SK-N-SH (cell line): ENCODE data around the gene ALAS1. TPM values are rescaled to one million over a fixed set of nuclear protein-coding genes. Genes with fewer than 3 reads are reported as not detected.

ENCODE experiments used
- CTCF ChIA-PET: fragments of 300-600, 350-600 bp; formaldehyde crosslinking; extraction: SDS; loops from one replicate; lab custom pipeline; 2021; lab: Yijun Ruan, JAX
- POLR2A ChIA-PET: fragments of 350-600 bp; sonication (Branson Sonifier 250); formaldehyde crosslinking; extraction: SDS; loops from one replicate; lab custom pipeline; 2020; ENCODE audit warnings: antibody characterized with exemption, inconsistent platforms; lab: Yijun Ruan, JAX
- DNase-seq: peaks from one replicate; pipeline ENCODE4 v3.0.0; 2012
- H2AFZ ChIP-seq: fragments of 200-600 bp; sonication (generic); 2 replicates; pipeline ENCODE4 v1.8.1; 2016; ENCODE audit warnings: antibody characterized with exemption, mild to moderate bottlenecking, low read depth
- H3F3A ChIP-seq: fragments of 200-600 bp; sonication (generic); replicated peaks from 2 replicates; pipeline ENCODE3; 2016; ENCODE audit warnings: antibody characterized with exemption, mild to moderate bottlenecking; ENCODE audit not compliant: insufficient read depth
- H3K27ac ChIP-seq, 2 experiments: fragments of 200-500 bp in 1 of 2; fragments of 200-600 bp in 1 of 2; sonication (Bioruptor generic) in 1 of 2; sonication (generic), shearing (Covaris generic) in 1 of 2; 2 replicates each; pipeline versions ENCODE4 v1.5.1 to v1.6.1; 2014 to 2016; ENCODE audit warnings: low read depth in 2 of 2, inconsistent platforms in 1 of 2, low read length in 1 of 2, mild to moderate bottlenecking in 1 of 2, mixed read lengths in 1 of 2
- H3K27me3 ChIP-seq: fragments of 200-600 bp; sonication (generic), shearing (Covaris generic); 2 replicates; pipeline ENCODE4 v1.6.1; 2016; ENCODE audit warnings: mixed run types; ENCODE audit not compliant: insufficient read depth
- H3K36me3 ChIP-seq, 2 experiments: fragments of 200-500 bp in 1 of 2; fragments of 200-600 bp in 1 of 2; sonication (Bioruptor generic) in 1 of 2; sonication (generic) in 1 of 2; replicated peaks in 1 of 2; 2 replicates each; pipeline versions ENCODE3 to v1.5.1; 2014 to 2016; ENCODE audit warnings: low read length in 1 of 2, mild to moderate bottlenecking in 1 of 2; ENCODE audit not compliant: insufficient read depth in 2 of 2, control insufficient read depth in 1 of 2
- H3K4me1 ChIP-seq, 2 experiments: fragments of 200-500 bp in 1 of 2; fragments of 200-600 bp in 1 of 2; sonication (Bioruptor generic) in 1 of 2; sonication (generic), shearing (Covaris generic) in 1 of 2; 2 replicates each; pipeline versions ENCODE4 v1.5.1 to v1.6.1; 2014 to 2016; ENCODE audit warnings: low read depth in 1 of 2, low read length in 1 of 2, mixed run types in 1 of 2; ENCODE audit not compliant: insufficient read depth in 2 of 2, control insufficient read depth in 1 of 2
- H3K4me2 ChIP-seq: fragments of 200-600 bp; sonication (generic), shearing (Covaris generic); 2 replicates; pipeline ENCODE4 v1.6.1; 2017; ENCODE audit warnings: mixed run types
- H3K4me3 ChIP-seq, 2 experiments: fragments of 200-500 bp in 1 of 2; fragments of 200-600 bp in 1 of 2; sonication (Bioruptor generic) in 1 of 2; sonication (generic), shearing (Covaris generic) in 1 of 2; 2 replicates each; pipeline versions ENCODE4 v1.5.1 to v1.8.1; 2014 to 2016; ENCODE audit warnings: low read depth in 2 of 2, inconsistent platforms in 1 of 2, low read length in 1 of 2, mild to moderate bottlenecking in 1 of 2, mixed read lengths in 1 of 2, moderate library complexity in 1 of 2
- H3K79me2 ChIP-seq: fragments of 200-600 bp; sonication (generic); 2 replicates; pipeline ENCODE4 v1.8.1; 2017; ENCODE audit warnings: mild to moderate bottlenecking; ENCODE audit not compliant: insufficient read depth
- H3K9ac ChIP-seq: fragments of 200-600 bp; sonication (generic); 2 replicates; pipeline ENCODE4 v1.6.1; 2017; ENCODE audit warnings: mixed run types
- H3K9me2 ChIP-seq: fragments of 200-600 bp; sonication (generic); 2 replicates; pipeline ENCODE4 v1.6.1; 2017; ENCODE audit warnings: mixed run types
- H3K9me3 ChIP-seq: fragments of 200-600 bp; sonication (generic); 2 replicates; pipeline ENCODE4 v1.6.1; 2017; ENCODE audit warnings: mixed run types, mild to moderate bottlenecking, moderate library complexity
- H4K20me1 ChIP-seq: fragments of 200-600 bp; sonication (generic); 2 replicates; pipeline ENCODE4 v1.6.1; 2017; ENCODE audit warnings: mild to moderate bottlenecking, mixed run types; ENCODE audit not compliant: insufficient read depth
- CTCF ChIP-seq: fragments of 200-600 bp; sonication (generic); IDR thresholded peaks from 2 replicates; pipeline ENCODE4 v1.6.1; 2017; ENCODE audit warnings: antibody characterized with exemption, mild to moderate bottlenecking, moderate library complexity
- ELF1 ChIP-seq: IDR thresholded peaks from 2 replicates; pipeline ENCODE4 v1.4.0; 2012
- EP300 ChIP-seq, 2 experiments: IDR thresholded peaks; 2 replicates each; pipeline versions ENCODE4 v1.4.0 to v1.6.1; 2012; ENCODE audit warnings: borderline replicate concordance in 1 of 2, low read depth in 1 of 2, low read length in 1 of 2
- EZH2phosphoT487 ChIP-seq: fragments of 200-600 bp; sonication (generic); IDR thresholded peaks from 2 replicates; pipeline ENCODE4 v1.6.1; 2017; ENCODE audit warnings: low read depth, mixed run types, mild to moderate bottlenecking, antibody characterized with exemption, moderate library complexity, borderline replicate concordance
- FOXM1 ChIP-seq: IDR thresholded peaks from 2 replicates; pipeline ENCODE4 v1.4.0; 2012; ENCODE audit warnings: low read depth, mild to moderate bottlenecking
- IRF3 ChIP-seq: fragments of 150-350 bp; IDR thresholded peaks from 2 replicates; pipeline ENCODE4 v1.6.1; 2016; ENCODE audit warnings: mild to moderate bottlenecking, low read depth, low read length
- MEF2A ChIP-seq: IDR thresholded peaks from 2 replicates; pipeline ENCODE4 v1.4.0; 2012; ENCODE audit warnings: low read depth, borderline replicate concordance
- REST ChIP-seq: IDR thresholded peaks from 2 replicates; pipeline ENCODE4 v1.6.1; 2012; ENCODE audit warnings: mild to moderate bottlenecking, low read depth, low read length, moderate library complexity
- RXRA ChIP-seq: IDR thresholded peaks from 2 replicates; pipeline ENCODE4 v1.4.0; 2012; ENCODE audit warnings: low read depth, mild to moderate bottlenecking, borderline replicate concordance
- TEAD4 ChIP-seq: IDR thresholded peaks from 2 replicates; pipeline ENCODE4 v1.4.0; 2012; ENCODE audit warnings: mild to moderate bottlenecking, borderline replicate concordance; ENCODE audit not compliant: insufficient read depth
- ZBTB33 ChIP-seq: IDR thresholded peaks from 2 replicates; pipeline ENCODE4 v1.4.0; 2012; ENCODE audit warnings: low read depth, borderline replicate concordance
- whole genome bisulfite sequencing: methylation state at CpG from one replicate; pipeline ENCODE4 v1.1.6; 2017; ENCODE audit warnings: low lambda C conversion rate; 5-methylcytosine and 5-hydroxymethylcytosine counted together
- polyA plus RNA-seq, 3 experiments: library from polyadenylated mRNA; depleted of rRNA; stranded (reverse); fragments of >200 nt; gene quantifications; 2 replicates each; pipeline ENCODE4 v1.2.3, GENCODE V29; 2012

Gene ALAS1
- polyA plus RNA-seq, 1 of the 3 experiments (the other 2 are of a cell fraction): 47.9 TPM

GRCh38 chr3:52162250-52162872 lies 35.6 kb upstream of the ALAS1 start:
- Histone ChIP-seq H4K20me1 (no peaks in the 10 kb centered on the region), H3K4me2 (no peak overlapping the region), H3K4me1 (no peaks in the 10 kb centered on the region), H3K27me3 (no peaks in the 10 kb centered on the region), H2AFZ (no peak overlapping the region), H3K27ac (no peak overlapping the region), H3K4me3 (no peak overlapping the region), H3K9me3 (no peaks in the 10 kb centered on the region), H3K36me3 (no peaks in the 10 kb centered on the region), H3F3A (no peaks in the 10 kb centered on the region), H3K9ac (no peak overlapping the region), H3K9me2 (no peaks in the 10 kb centered on the region), H3K79me2 (no peaks in the 10 kb centered on the region)
- CTCF ChIA-PET: interaction anchor here (1.4 kb wide), 1 partner anchor 158 kb away, joined by 4 read pairs; no protein-coding TSS in a partner anchor
- DNase-seq: no peak
- WGBS: 40% methylated on average over 2 of the region's 7 CpGs
- TF ChIP-seq IRF3: no peak
- TF ChIP-seq RXRA: no peak
- TF ChIP-seq CTCF: no peak
- no peak for TF ChIP-seq MEF2A
- TF ChIP-seq FOXM1: no peak
- POLR2A ChIA-PET: no interaction called here

- H3K9me3 ChIP-seq: no peaks in the 10 kb centered on the region
- no peak for DNase-seq
- no peak overlapping the region for H3K9ac ChIP-seq
- CTCF ChIA-PET: interaction anchor here (0.5 kb wide), 1 partner anchor 10 kb away, joined by 3 read pairs; no protein-coding TSS in a partner anchor
- 83% methylated on average over 9 of the region's 9 CpGs for WGBS
- no peaks in the 10 kb centered on the region for H3K4me1 ChIP-seq
- no peaks in the 10 kb centered on the region for H3F3A ChIP-seq
- POLR2A ChIA-PET: no interaction called here
- H3K79me2 ChIP-seq: no peaks in the 10 kb centered on the region
- no peaks in the 10 kb centered on the region for H3K36me3 ChIP-seq
- no peak overlapping the region for H3K27ac ChIP-seq
- H3K9me2 ChIP-seq: no peaks in the 10 kb centered on the region
- H3K4me2 ChIP-seq: no peak overlapping the region
- no peaks in the 10 kb centered on the region for H3K27me3 ChIP-seq
- H3K4me3 ChIP-seq: no peak overlapping the region
- no peak for TF ChIP-seq ELF1
- TF ChIP-seq EZH2phosphoT487: no peak
- no peak for TF ChIP-seq ZBTB33
- TF ChIP-seq EP300 (IDR thresholded peaks at IDR 0.05; ENCODE audit: borderline replicate concordance in 1 of 2, low read depth in 1 of 2, low read length in 1 of 2): no peak
- no peak for TF ChIP-seq TEAD4
- no peak for TF ChIP-seq REST
- no peak for TF ChIP-seq IRF3
- TF ChIP-seq, all 33 proteins: peak for 0
- no peaks in the 10 kb centered on the region for H4K20me1 ChIP-seq
- no peak overlapping the region for H2AFZ ChIP-seq
These were observed 30.7 kb upstream of the ALAS1 start for GRCh38 chr3:52167240-52167639.
